Caco-2 (cell line): Measurements from ENCODE around the gene EPHB1. TPM values are rescaled to one million over a fixed set of nuclear protein-coding genes. Genes with fewer than 3 reads are reported as not detected.

Experiments
- BruUV-seq: library from RNA; stranded (reverse); fragments of 400-500 nt; replicated peaks from 2 replicates; lab custom pipeline; 2021; lab: Mats Ljungman, UMichigan
- CTCF ChIA-PET: fragments of 300-600 bp; sonication (Branson Sonifier 250); formaldehyde crosslinking; loops from one replicate; lab custom pipeline; 2022; ENCODE audit warnings: antibody characterized with exemption; lab: Charles Lee
- POLR2A ChIA-PET: fragments of 300-600 bp; sonication (Branson Sonifier 250); formaldehyde crosslinking; loops from one replicate; lab custom pipeline; 2022; ENCODE audit warnings: antibody characterized with exemption; lab: Charles Lee
- DNase-seq, 2 experiments: peaks; one replicate each; pipeline versions ENCODE4 v3.0.0 to v3.0.0-alpha.2; 2020 to 2022
- H3K27me3 ChIP-seq: replicated peaks from 2 replicates; pipeline ENCODE4 v1.6.0; 2011; ENCODE audit warnings: low read length; ENCODE audit not compliant: control insufficient read depth, insufficient read depth
- H3K36me3 ChIP-seq: 2 replicates; pipeline ENCODE4 v1.5.1; 2011; ENCODE audit warnings: low read length; ENCODE audit not compliant: control insufficient read depth, insufficient read depth
- H3K4me1 ChIP-seq: fragments of 250-450 bp; sonication (Bioruptor Pico); 2 replicates; pipeline ENCODE4 v1.5.1; 2020; ENCODE audit warnings: mild to moderate bottlenecking
- H3K4me3 ChIP-seq: 2 replicates; pipeline ENCODE4 v1.5.1; 2011; ENCODE audit warnings: low read depth, mild to moderate bottlenecking, control low read depth, low read length
- H3K9me3 ChIP-seq: fragments of 250-450 bp; sonication (Bioruptor Pico); 2 replicates; pipeline ENCODE4 v1.5.1; 2020; ENCODE audit warnings: mild to moderate bottlenecking, moderate library complexity
- H3K27ac Mint-ChIP-seq: one replicate; pipeline ENCODE4 v1.8.0; 2022; ENCODE audit warnings: mixed read lengths; ENCODE audit not compliant: unreplicated experiment
- H3K27me3 Mint-ChIP-seq: one replicate; pipeline ENCODE4 v1.8.0; 2022; ENCODE audit warnings: mixed read lengths; ENCODE audit not compliant: insufficient read depth, unreplicated experiment
- H3K36me3 Mint-ChIP-seq: one replicate; pipeline ENCODE4 v1.8.0; 2022; ENCODE audit warnings: mild to moderate bottlenecking, mixed read lengths; ENCODE audit not compliant: insufficient read depth, unreplicated experiment
- H3K4me1 Mint-ChIP-seq: one replicate; pipeline ENCODE4 v1.8.0; 2022; ENCODE audit warnings: low read depth, mixed read lengths; ENCODE audit not compliant: unreplicated experiment
- H3K4me3 Mint-ChIP-seq: one replicate; pipeline ENCODE4 v1.8.0; 2022; ENCODE audit warnings: mild to moderate bottlenecking, moderate library complexity, mixed read lengths; ENCODE audit not compliant: unreplicated experiment
- H3K9me3 Mint-ChIP-seq: one replicate; pipeline ENCODE4 v1.8.0; 2022; ENCODE audit warnings: mixed read lengths; ENCODE audit not compliant: unreplicated experiment
- CTCF ChIP-seq, 2 experiments: fragments of 200-600 bp in 1 of 2; IDR thresholded peaks; 1 replicate in 1 of 2; 2 replicates in 1 of 2; pipeline versions ENCODE4 v1.5.1 to v1.8.0; 2011 to 2022; ENCODE audit warnings: antibody characterized with exemption in 1 of 2, control low read depth in 1 of 2, inconsistent platforms in 1 of 2, low read depth in 1 of 2, low read length in 1 of 2, mild to moderate bottlenecking in 1 of 2, moderate library complexity in 1 of 2; ENCODE audit not compliant: insufficient read depth in 1 of 2, severe bottlenecking in 1 of 2, unreplicated experiment in 1 of 2
- intact Hi-C: fragments of 100-400 bp; cut with micrococcal nuclease; formaldehyde crosslinking; loops from one replicate; pipeline ENCODE4 v1.10.0; 2022; ENCODE audit not compliant: unreplicated experiment
- total RNA-seq: library from RNA; stranded (reverse); gene quantifications from 2 replicates; pipeline ENCODE4 v1.2.3, GENCODE V29; 2022

Gene EPHB1
- total RNA-seq, 1 experiment from 2014 or later: 2.3 TPM

- H3K27me3 ChIP-seq: no peaks in the 10 kb centered on the region
- CTCF ChIA-PET: interaction anchor here (0.6 kb wide), 1 partner anchor 495 kb away, joined by 3 read pairs; no protein-coding TSS in a partner anchor
- intact Hi-C loops: no loop called here
- Mint-ChIP-seq H3K4me3 (no peak overlapping the region), H3K36me3 (no peaks in the 10 kb centered on the region), H3K4me1 (no peaks in the 10 kb centered on the region), H3K27ac (no peak overlapping the region), H3K9me3 (no peaks in the 10 kb centered on the region), H3K27me3 (peaks cover 6% of the 10 kb centered on the region)
- no peak overlapping the region for H3K4me3 ChIP-seq
- POLR2A ChIA-PET: no interaction called here
- H3K9me3 ChIP-seq: no peaks in the 10 kb centered on the region
- no peak for TF ChIP-seq CTCF (IDR thresholded peaks at IDR 0.05; ENCODE audit: insufficient read depth in 1 of 2, low read depth in 1 of 2, low read length in 1 of 2, severe bottlenecking in 1 of 2, unreplicated experiment in 1 of 2)
- no peaks in the 10 kb centered on the region for H3K36me3 ChIP-seq
- no peak for DNase-seq
- BruUV-seq: no TSS peak
- no peaks in the 10 kb centered on the region for H3K4me1 ChIP-seq
These were observed 346.1 kb downstream of the EPHB1 start for GRCh38 chr3:135141160-135141559.

- Mint-ChIP-seq H3K9me3 (no peaks in the 10 kb centered on the region), H3K27ac (no peak overlapping the region), H3K36me3 (no peaks in the 10 kb centered on the region), H3K27me3 (peaks cover 6% of the 10 kb centered on the region), H3K4me3 (no peak overlapping the region), H3K4me1 (no peaks in the 10 kb centered on the region)
- Histone ChIP-seq H3K9me3 (no peaks in the 10 kb centered on the region), H3K27me3 (no peaks in the 10 kb centered on the region), H3K4me1 (no peaks in the 10 kb centered on the region), H3K36me3 (no peaks in the 10 kb centered on the region), H3K4me3 (no peak overlapping the region)
- no TSS peak for BruUV-seq
- intact Hi-C loops: no loop called here
- POLR2A ChIA-PET: no interaction called here
- CTCF ChIA-PET: interaction anchor here (0.6 kb wide), 1 partner anchor 496 kb away, joined by 3 read pairs; no protein-coding TSS in a partner anchor
- no peak for TF ChIP-seq CTCF (IDR thresholded peaks at IDR 0.05; ENCODE audit: insufficient read depth in 1 of 2, low read depth in 1 of 2, low read length in 1 of 2, severe bottlenecking in 1 of 2, unreplicated experiment in 1 of 2)
- no peak for DNase-seq
These were observed 346.6 kb downstream of the EPHB1 start for GRCh38 chr3:135141672-135142071.

- POLR2A ChIA-PET: no interaction called here
- no peaks in the 10 kb centered on the region for H3K4me1 ChIP-seq
- Mint-ChIP-seq H3K9me3 (no peaks in the 10 kb centered on the region), H3K27me3 (peaks cover 6% of the 10 kb centered on the region), H3K4me3 (no peak overlapping the region), H3K27ac (no peak overlapping the region), H3K4me1 (no peaks in the 10 kb centered on the region), H3K36me3 (no peaks in the 10 kb centered on the region)
- CTCF ChIA-PET: no interaction called here
- no TSS peak for BruUV-seq
- H3K36me3 ChIP-seq: no peaks in the 10 kb centered on the region
- no peak for TF ChIP-seq CTCF (IDR thresholded peaks at IDR 0.05; ENCODE audit: insufficient read depth in 1 of 2, low read depth in 1 of 2, low read length in 1 of 2, severe bottlenecking in 1 of 2, unreplicated experiment in 1 of 2)
- H3K4me3 ChIP-seq: no peak overlapping the region
- DNase-seq: no peak
- H3K27me3 ChIP-seq: no peaks in the 10 kb centered on the region
- no peaks in the 10 kb centered on the region for H3K9me3 ChIP-seq
- intact Hi-C loops: no loop called here
These were observed 347.5 kb downstream of the EPHB1 start for GRCh38 chr3:135142530-135142929.
